Left lung (tissue), 10 donors: Measurements from ENCODE around the gene BMP5. TPM values are rescaled to one million over a fixed set of nuclear protein-coding genes. Genes with fewer than 3 reads are reported as not detected.

Experiments
- ATAC-seq: fragments of 200-7000 bp; cut with Tn5 transposase; one replicate; pipeline ENCODE4 v1.9.1; 2020; ENCODE audit warnings: moderate library complexity
- DNase-seq, 4 donors: peaks; one replicate each; pipeline ENCODE4 v3.0.0-alpha.2; 2013 to 2020
- H3K27ac ChIP-seq, 2 donors: fragments of 200-600 bp; sonication (generic) in 1 of 2; one replicate each; pipeline versions ENCODE4 v1.5.0 to v1.8.0; 2020 to 2021
- H3K27me3 ChIP-seq, 2 donors: fragments of 200-600 bp; sonication (generic) in 1 of 2; one replicate each; pipeline versions ENCODE4 v1.5.0 to v1.8.0; 2020 to 2021
- H3K36me3 ChIP-seq, 2 donors: fragments of 200-600 bp; sonication (generic) in 1 of 2; one replicate each; pipeline versions ENCODE4 v1.5.0 to v1.8.0; 2020 to 2021
- H3K4me1 ChIP-seq, 2 donors: fragments of 200-600 bp; one replicate each; pipeline ENCODE4 v1.8.0; 2021
- H3K4me3 ChIP-seq, 2 donors: fragments of 200-600 bp; sonication (generic) in 1 of 2; one replicate each; pipeline versions ENCODE4 v1.5.0 to v1.8.0; 2020 to 2021; ENCODE audit warnings: mild to moderate bottlenecking in 1 of 2
- H3K9me3 ChIP-seq, 2 donors: fragments of 200-600 bp; sonication (generic) in 1 of 2; one replicate each; pipeline versions ENCODE4 v1.5.0 to v1.8.0; 2020 to 2021
- intact Hi-C, 2 donors: fragments of 100-400 bp; cut with DNase I; formaldehyde crosslinking; loops; one replicate each; pipeline versions ENCODE4 v1.11.2 to v1.14.2; 2022
- polyA plus RNA-seq, 6 donors: library from polyadenylated mRNA; unstranded; fragments of 120-200 nt; gene quantifications; one replicate each; pipeline ENCODE4 v1.2.1, GENCODE V29; 2013; ENCODE audit not compliant: insufficient read length in 6 of 6
- total RNA-seq, 2 donors: library from RNA; stranded (reverse); fragmentation: NEBNext Ultra II Directional; extraction: Animal tissue kit (Norgen Biotek cat#: 25700); gene quantifications; one replicate each; pipeline ENCODE4 v1.2.1, GENCODE V29; 2021
- TF ChIP-seq, protein P1 (sequence below), 2 donors: fragments of 200-600 bp; sonication (generic) in 1 of 2; IDR thresholded peaks; one replicate each; pipeline versions ENCODE4 v1.5.0 to v1.8.0; 2021; ENCODE audit warnings: antibody characterized with exemption in 2 of 2
- donor health status: DM: no; HTN: yes; CAD: no.
- donor health status: DM: no; HTN: no; CAD: no.

Gene BMP5
- total and polyA plus RNA-seq, 8 donors: 12.7 to 88.6 (median 74.2) TPM

DNA sequence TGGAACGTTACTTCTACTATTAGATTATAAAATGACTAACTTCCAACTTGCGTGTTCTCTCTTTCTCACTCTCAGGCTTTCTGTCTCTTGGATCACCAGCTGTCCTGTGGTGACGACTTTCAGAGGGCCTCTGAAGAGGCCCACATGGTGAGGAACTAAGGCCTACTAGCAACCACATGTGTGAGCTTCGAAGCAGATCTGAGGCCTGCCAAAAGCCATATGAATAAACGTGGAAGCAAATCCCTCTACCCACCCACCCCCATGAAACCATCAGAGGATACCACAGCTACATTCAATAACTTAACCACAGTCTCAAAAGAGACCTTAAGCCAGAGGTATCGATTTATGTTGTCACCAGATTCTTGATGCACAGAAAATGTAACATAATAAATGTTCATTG is 13.5 kb upstream of the BMP5 start:
- H3K27me3 ChIP-seq: no peaks in the 10 kb centered on the region
- no peak overlapping the region for H3K27ac ChIP-seq
- intact Hi-C loops: no loop called here
- no peaks in the 10 kb centered on the region for H3K9me3 ChIP-seq
- H3K4me3 ChIP-seq: no peak overlapping the region
- H3K36me3 ChIP-seq: no peaks in the 10 kb centered on the region
- DNase-seq (no peak), ATAC-seq (no peak)
- H3K4me1 ChIP-seq: no peaks in the 10 kb centered on the region
- TF ChIP-seq, protein P1, sequence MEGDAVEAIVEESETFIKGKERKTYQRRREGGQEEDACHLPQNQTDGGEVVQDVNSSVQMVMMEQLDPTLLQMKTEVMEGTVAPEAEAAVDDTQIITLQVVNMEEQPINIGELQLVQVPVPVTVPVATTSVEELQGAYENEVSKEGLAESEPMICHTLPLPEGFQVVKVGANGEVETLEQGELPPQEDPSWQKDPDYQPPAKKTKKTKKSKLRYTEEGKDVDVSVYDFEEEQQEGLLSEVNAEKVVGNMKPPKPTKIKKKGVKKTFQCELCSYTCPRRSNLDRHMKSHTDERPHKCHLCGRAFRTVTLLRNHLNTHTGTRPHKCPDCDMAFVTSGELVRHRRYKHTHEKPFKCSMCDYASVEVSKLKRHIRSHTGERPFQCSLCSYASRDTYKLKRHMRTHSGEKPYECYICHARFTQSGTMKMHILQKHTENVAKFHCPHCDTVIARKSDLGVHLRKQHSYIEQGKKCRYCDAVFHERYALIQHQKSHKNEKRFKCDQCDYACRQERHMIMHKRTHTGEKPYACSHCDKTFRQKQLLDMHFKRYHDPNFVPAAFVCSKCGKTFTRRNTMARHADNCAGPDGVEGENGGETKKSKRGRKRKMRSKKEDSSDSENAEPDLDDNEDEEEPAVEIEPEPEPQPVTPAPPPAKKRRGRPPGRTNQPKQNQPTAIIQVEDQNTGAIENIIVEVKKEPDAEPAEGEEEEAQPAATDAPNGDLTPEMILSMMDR (IDR thresholded peaks at IDR 0.05): no peak

- DNase-seq (no peak), ATAC-seq (peak; percentile 26)
- Histone ChIP-seq H3K36me3 (no peaks in the 10 kb centered on the region), H3K27me3 (no peaks in the 10 kb centered on the region), H3K27ac (no peak overlapping the region), H3K4me1 (peaks cover 0 to 4% of the 10 kb centered on the region in 2 donors), H3K9me3 (no peaks in the 10 kb centered on the region), H3K4me3 (no peak overlapping the region)
- intact Hi-C loops: no loop called here
- TF ChIP-seq, protein P1 (IDR thresholded peaks at IDR 0.05): no peak
Measured at GRCh38 chr6:55886185-55886836, 10.9 kb upstream of the BMP5 start.

DNA sequence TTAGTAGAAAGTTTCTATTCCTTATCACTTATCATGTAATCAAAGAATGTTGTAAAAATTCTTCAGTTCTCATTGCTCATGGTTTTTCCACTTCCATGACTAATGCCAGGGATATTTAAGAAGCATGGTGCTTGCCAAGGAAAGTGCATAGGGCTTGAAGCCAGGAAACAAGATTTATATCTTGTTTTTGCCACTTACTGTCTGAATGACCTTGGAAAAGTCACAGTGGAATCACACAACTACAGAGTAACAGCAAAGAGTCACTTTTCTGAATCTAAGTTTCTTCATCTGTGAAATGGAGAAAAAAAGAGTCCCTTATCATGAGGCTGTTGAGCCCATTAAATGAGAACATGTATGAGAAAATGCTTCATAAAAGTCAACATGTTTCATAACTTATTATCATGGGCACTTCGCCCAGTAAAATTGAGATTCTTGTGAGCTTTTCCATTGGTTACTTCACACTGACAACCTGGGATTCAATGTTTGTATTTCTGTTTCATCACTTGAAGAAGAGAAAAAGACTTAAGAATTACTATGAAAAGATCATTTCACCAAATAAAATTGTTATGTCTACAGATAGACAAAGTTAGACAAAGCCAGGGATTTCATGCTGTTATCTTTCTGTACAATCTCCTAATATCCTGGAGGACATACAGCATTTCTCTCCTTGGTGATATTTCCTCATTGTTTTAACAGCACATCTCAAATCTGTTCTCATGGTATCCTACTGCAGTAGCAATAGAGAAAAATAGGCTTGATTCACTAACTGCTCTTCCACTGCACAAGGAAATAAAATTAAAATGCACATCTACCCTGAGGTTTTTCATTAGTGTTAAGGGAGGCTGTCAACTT is 7.6 kb upstream of the BMP5 start:
- peak; percentile 69 for ATAC-seq
- DNase-seq: no peak
- Histone ChIP-seq H3K4me1 (peaks cover 0 to 4% of the 10 kb centered on the region in 2 donors), H3K27ac (peak overlapping the region in 1 of 2 donors; percentile 20), H3K36me3 (no peaks in the 10 kb centered on the region), H3K4me3 (no peak overlapping the region), H3K9me3 (no peaks in the 10 kb centered on the region), H3K27me3 (no peaks in the 10 kb centered on the region)
- intact Hi-C loops: no loop called here
- TF ChIP-seq, protein P1 (IDR thresholded peaks at IDR 0.05): no peak

- no peaks in the 10 kb centered on the region for H3K9me3 ChIP-seq
- TF ChIP-seq, protein P1 (IDR thresholded peaks at IDR 0.05): no peak
- intact Hi-C loops: no loop called here
- no peak for ATAC-seq
- peaks cover 0 to under 1% of the 10 kb centered on the region in 2 donors for H3K4me1 ChIP-seq
- no peaks in the 10 kb centered on the region for H3K27me3 ChIP-seq
- no peaks in the 10 kb centered on the region for H3K36me3 ChIP-seq
- DNase-seq: no peak
- H3K4me3 ChIP-seq: no peak overlapping the region
- H3K27ac ChIP-seq: no peak overlapping the region
Measured at GRCh38 chr6:55877283-55877682, 1.9 kb upstream of the BMP5 start.

- DNase-seq: no peak
- Histone ChIP-seq H3K27me3 (no peaks in the 10 kb centered on the region), H3K4me1 (no peaks in the 10 kb centered on the region), H3K4me3 (peak overlapping the region; percentile 17 to 27), H3K9me3 (no peaks in the 10 kb centered on the region), H3K27ac (peak overlapping the region; percentile 14 to 55), H3K36me3 (no peaks in the 10 kb centered on the region)
- intact Hi-C loops: no loop called here
- TF ChIP-seq, protein P1 (IDR thresholded peaks at IDR 0.05): no peak
- ATAC-seq: peak; percentile 21
Measured at GRCh38 chr6:55874316-55874715, 1.1 kb downstream of the BMP5 start.
